Ishikawa (cell line): Measurements from ENCODE around the gene REV3L.

Experiments
- CEBPB ChIP-seq: IDR thresholded peaks from 2 replicates; pipeline ENCODE4 v1.6.1; 2012
- CREB1 ChIP-seq: IDR thresholded peaks from 2 replicates; pipeline ENCODE4 v1.6.1; 2012; ENCODE audit warnings: low read depth
- EGR1 ChIP-seq: IDR thresholded peaks from 2 replicates; pipeline ENCODE4 v1.6.1; 2012
- EP300 ChIP-seq: IDR thresholded peaks from 2 replicates; pipeline ENCODE4 v1.6.1; 2012; ENCODE audit warnings: borderline replicate concordance
- FOXM1 ChIP-seq: IDR thresholded peaks from 2 replicates; pipeline ENCODE4 v1.6.1; 2012; ENCODE audit warnings: low read depth, borderline replicate concordance
- NFIC ChIP-seq: IDR thresholded peaks from 2 replicates; pipeline ENCODE4 v1.6.1; 2012
- RAD21 ChIP-seq: IDR thresholded peaks from 2 replicates; pipeline ENCODE4 v1.6.1; 2012; ENCODE audit warnings: low read depth
- TAF1 ChIP-seq: IDR thresholded peaks from 2 replicates; pipeline ENCODE4 v1.6.1; 2012; ENCODE audit warnings: low read depth, mild to moderate bottlenecking
- TCF12 ChIP-seq: IDR thresholded peaks from 2 replicates; pipeline ENCODE4 v1.6.1; 2012; ENCODE audit warnings: low read depth
- YY1 ChIP-seq: IDR thresholded peaks from 2 replicates; pipeline ENCODE4 v1.6.1; 2012; ENCODE audit warnings: low read depth
- ZBTB7A ChIP-seq: IDR thresholded peaks from 2 replicates; pipeline ENCODE4 v1.6.1; 2012; ENCODE audit warnings: low read depth
- TF ChIP-seq, protein P1 (sequence below): IDR thresholded peaks from 2 replicates; pipeline ENCODE4 v1.6.1; 2012
- TF ChIP-seq, protein P2 (sequence below): IDR thresholded peaks from 2 replicates; pipeline ENCODE4 v1.6.1; 2012
- TF ChIP-seq, protein P3 (sequence below): IDR thresholded peaks from 2 replicates; pipeline ENCODE4 v1.6.1; 2012; ENCODE audit warnings: low read depth, mild to moderate bottlenecking

DNA sequence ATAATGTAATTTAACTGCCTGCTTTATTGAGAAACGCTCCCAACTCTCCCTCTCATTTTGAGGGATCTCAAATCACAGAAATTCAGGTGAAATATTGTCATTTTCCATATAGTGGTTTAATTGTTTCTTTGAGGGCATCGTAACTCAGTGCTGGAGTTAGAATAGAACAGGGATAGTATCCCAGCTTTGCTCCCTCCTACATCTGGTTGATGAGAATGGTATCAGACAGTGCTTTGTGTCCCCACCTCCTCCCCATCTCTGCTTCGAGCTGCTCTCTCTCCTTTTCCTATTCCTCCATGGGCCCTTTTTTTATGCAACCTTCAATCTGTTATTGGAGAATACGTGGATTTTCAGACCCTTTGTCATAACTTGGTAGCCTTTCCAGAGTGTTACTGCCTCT lies 41.2 kb upstream of the REV3L start:
- TF ChIP-seq YY1 (no peak), RAD21 (no peak), TAF1 (no peak), CREB1 (no peak), EGR1 (no peak), EP300 (no peak), NFIC (no peak), TCF12 (no peak), FOXM1 (no peak), ZBTB7A (no peak), CEBPB (no peak)
- TF ChIP-seq, protein P1, sequence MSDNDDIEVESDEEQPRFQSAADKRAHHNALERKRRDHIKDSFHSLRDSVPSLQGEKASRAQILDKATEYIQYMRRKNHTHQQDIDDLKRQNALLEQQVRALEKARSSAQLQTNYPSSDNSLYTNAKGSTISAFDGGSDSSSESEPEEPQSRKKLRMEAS, result no peak
- TF ChIP-seq, protein P2, sequence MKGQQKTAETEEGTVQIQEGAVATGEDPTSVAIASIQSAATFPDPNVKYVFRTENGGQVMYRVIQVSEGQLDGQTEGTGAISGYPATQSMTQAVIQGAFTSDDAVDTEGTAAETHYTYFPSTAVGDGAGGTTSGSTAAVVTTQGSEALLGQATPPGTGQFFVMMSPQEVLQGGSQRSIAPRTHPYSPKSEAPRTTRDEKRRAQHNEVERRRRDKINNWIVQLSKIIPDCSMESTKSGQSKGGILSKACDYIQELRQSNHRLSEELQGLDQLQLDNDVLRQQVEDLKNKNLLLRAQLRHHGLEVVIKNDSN, result no peak
- TF ChIP-seq, protein P3, sequence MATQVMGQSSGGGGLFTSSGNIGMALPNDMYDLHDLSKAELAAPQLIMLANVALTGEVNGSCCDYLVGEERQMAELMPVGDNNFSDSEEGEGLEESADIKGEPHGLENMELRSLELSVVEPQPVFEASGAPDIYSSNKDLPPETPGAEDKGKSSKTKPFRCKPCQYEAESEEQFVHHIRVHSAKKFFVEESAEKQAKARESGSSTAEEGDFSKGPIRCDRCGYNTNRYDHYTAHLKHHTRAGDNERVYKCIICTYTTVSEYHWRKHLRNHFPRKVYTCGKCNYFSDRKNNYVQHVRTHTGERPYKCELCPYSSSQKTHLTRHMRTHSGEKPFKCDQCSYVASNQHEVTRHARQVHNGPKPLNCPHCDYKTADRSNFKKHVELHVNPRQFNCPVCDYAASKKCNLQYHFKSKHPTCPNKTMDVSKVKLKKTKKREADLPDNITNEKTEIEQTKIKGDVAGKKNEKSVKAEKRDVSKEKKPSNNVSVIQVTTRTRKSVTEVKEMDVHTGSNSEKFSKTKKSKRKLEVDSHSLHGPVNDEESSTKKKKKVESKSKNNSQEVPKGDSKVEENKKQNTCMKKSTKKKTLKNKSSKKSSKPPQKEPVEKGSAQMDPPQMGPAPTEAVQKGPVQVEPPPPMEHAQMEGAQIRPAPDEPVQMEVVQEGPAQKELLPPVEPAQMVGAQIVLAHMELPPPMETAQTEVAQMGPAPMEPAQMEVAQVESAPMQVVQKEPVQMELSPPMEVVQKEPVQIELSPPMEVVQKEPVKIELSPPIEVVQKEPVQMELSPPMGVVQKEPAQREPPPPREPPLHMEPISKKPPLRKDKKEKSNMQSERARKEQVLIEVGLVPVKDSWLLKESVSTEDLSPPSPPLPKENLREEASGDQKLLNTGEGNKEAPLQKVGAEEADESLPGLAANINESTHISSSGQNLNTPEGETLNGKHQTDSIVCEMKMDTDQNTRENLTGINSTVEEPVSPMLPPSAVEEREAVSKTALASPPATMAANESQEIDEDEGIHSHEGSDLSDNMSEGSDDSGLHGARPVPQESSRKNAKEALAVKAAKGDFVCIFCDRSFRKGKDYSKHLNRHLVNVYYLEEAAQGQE, result no peak
